GM12864 (cell line): ENCODE measurements around the gene ZNF714.

ENCODE experiments used
- DNase-seq: peaks from one replicate; pipeline ENCODE4 v3.0.0-alpha.2; 2011; ENCODE audit warnings: low read depth
- H3K4me3 ChIP-seq: 2 replicates; pipeline ENCODE4 v1.5.1; 2011; ENCODE audit warnings: mild to moderate bottlenecking, low read depth, low read length, control low read depth
- CTCF ChIP-seq: IDR thresholded peaks from 2 replicates; pipeline ENCODE4 v1.5.1; 2011; ENCODE audit warnings: low read depth, mild to moderate bottlenecking, moderate library complexity, low read length, control low read depth, inconsistent platforms; ENCODE audit errors: missing control alignments

The ZNF714 gene

GRCh38 chr19:21084343-21084742, 2.3 kb downstream of the ZNF714 start:
- TF ChIP-seq CTCF = no peak
- no peak for DNase-seq
- H3K4me3 ChIP-seq = no peak overlapping the region

GRCh38 chr19:21087871-21088270, 5.9 kb downstream of the ZNF714 start:
- no peak for TF ChIP-seq CTCF
- H3K4me3 ChIP-seq = no peak overlapping the region
- no peak for DNase-seq

GRCh38 chr19:21092109-21092508, 10.1 kb downstream of the ZNF714 start:
- DNase-seq = no peak
- no peak for TF ChIP-seq CTCF
- no peak overlapping the region for H3K4me3 ChIP-seq

- no peak overlapping the region for H3K4me3 ChIP-seq
- no peak for DNase-seq
- TF ChIP-seq CTCF = no peak
Measured at GRCh38 chr19:21094347-21095025, 12.5 kb downstream of the ZNF714 start.

GRCh38 chr19:21098291-21098690, 16.3 kb downstream of the ZNF714 start:
- no peak for DNase-seq
- TF ChIP-seq CTCF = no peak
- no peak overlapping the region for H3K4me3 ChIP-seq

- no peak for DNase-seq
- TF ChIP-seq CTCF = no peak
- H3K4me3 ChIP-seq = no peak overlapping the region
Measured at GRCh38 chr19:21101521-21102242, 19.7 kb downstream of the ZNF714 start.
